ENCODE data around the gene DOK7. TPM values are rescaled to one million over a fixed set of nuclear protein-coding genes. Genes with fewer than 3 reads are reported as not detected.

DOK7 gene
- total and polyA plus RNA-seq, 4 donors: 0.13 to 0.84 (median 0.46) TPM

- no peaks in the 10 kb centered on the region for H3K36me3 ChIP-seq (ENCODE audit: control insufficient read depth in 4 of 4, insufficient read depth in 3 of 4, low read depth in 1 of 4, low read length in 3 of 4)
- no peaks in the 10 kb centered on the region for H3K9me3 ChIP-seq (ENCODE audit: control insufficient read depth in 4 of 4, low read length in 3 of 4)
- no peak for DNase-seq (ENCODE audit: low spot score)
- no peaks in the 10 kb centered on the region for H3K4me1 ChIP-seq (ENCODE audit: control insufficient read depth in 4 of 4, insufficient read depth in 4 of 4, low read length in 3 of 4)
- H3K9ac ChIP-seq (ENCODE audit: low read depth in 1 of 2, low read length in 2 of 2): no peak overlapping the region
- 83% methylated on average over 25 of the region's 25 CpGs for WGBS
- H3K27ac ChIP-seq (ENCODE audit: low read depth in 1 of 2, low read length in 2 of 2): no peak overlapping the region
- TF ChIP-seq TAF1 (conservative IDR thresholded peaks at IDR 0.05) (no peak), NR2F2 (IDR thresholded peaks at IDR 0.05) (no peak), MAX (IDR thresholded peaks at IDR 0.05) (no peak), HNF4G (IDR thresholded peaks at IDR 0.05) (no peak), FOXA1 (IDR thresholded peaks at IDR 0.05) (no peak), HNF4A (conservative IDR thresholded peaks at IDR 0.05) (no peak), YY1 (IDR thresholded peaks at IDR 0.05) (no peak), GABPA (IDR thresholded peaks at IDR 0.05 in 1 of 2, conservative IDR thresholded peaks at IDR 0.05 in 1 of 2) (no peak), FOXA2 (IDR thresholded peaks at IDR 0.05) (no peak), RAD21 (IDR thresholded peaks at IDR 0.05) (no peak)
- TF ChIP-seq, protein P1, sequence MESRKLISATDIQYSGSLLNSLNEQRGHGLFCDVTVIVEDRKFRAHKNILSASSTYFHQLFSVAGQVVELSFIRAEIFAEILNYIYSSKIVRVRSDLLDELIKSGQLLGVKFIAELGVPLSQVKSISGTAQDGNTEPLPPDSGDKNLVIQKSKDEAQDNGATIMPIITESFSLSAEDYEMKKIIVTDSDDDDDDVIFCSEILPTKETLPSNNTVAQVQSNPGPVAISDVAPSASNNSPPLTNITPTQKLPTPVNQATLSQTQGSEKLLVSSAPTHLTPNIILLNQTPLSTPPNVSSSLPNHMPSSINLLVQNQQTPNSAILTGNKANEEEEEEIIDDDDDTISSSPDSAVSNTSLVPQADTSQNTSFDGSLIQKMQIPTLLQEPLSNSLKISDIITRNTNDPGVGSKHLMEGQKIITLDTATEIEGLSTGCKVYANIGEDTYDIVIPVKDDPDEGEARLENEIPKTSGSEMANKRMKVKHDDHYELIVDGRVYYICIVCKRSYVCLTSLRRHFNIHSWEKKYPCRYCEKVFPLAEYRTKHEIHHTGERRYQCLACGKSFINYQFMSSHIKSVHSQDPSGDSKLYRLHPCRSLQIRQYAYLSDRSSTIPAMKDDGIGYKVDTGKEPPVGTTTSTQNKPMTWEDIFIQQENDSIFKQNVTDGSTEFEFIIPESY (IDR thresholded peaks at IDR 0.05): no peak
- H3K4me3 ChIP-seq (ENCODE audit: low read depth in 1 of 3, low read length in 3 of 3): no peak overlapping the region
- H3K27me3 ChIP-seq (ENCODE audit: control insufficient read depth in 4 of 4, insufficient read depth in 4 of 4, low read length in 3 of 4): no peaks in the 10 kb centered on the region
These were observed 23.7 kb downstream of the DOK7 start for GRCh38 chr4:3486541-3487540.

GRCh38 chr4:3487861-3488260 is 24.8 kb downstream of the DOK7 start:
- WGBS: 75% methylated on average over 7 of the region's 7 CpGs
- Histone ChIP-seq H3K27ac (ENCODE audit: low read depth in 1 of 2, low read length in 2 of 2) (no peak overlapping the region), H3K4me1 (ENCODE audit: control insufficient read depth in 4 of 4, insufficient read depth in 4 of 4, low read length in 3 of 4) (no peaks in the 10 kb centered on the region), H3K36me3 (ENCODE audit: control insufficient read depth in 4 of 4, insufficient read depth in 3 of 4, low read depth in 1 of 4, low read length in 3 of 4) (no peaks in the 10 kb centered on the region), H3K4me3 (ENCODE audit: low read depth in 1 of 3, low read length in 3 of 3) (no peak overlapping the region), H3K9me3 (ENCODE audit: control insufficient read depth in 4 of 4, low read length in 3 of 4) (no peaks in the 10 kb centered on the region), H3K9ac (ENCODE audit: low read depth in 1 of 2, low read length in 2 of 2) (no peak overlapping the region), H3K27me3 (ENCODE audit: control insufficient read depth in 4 of 4, insufficient read depth in 4 of 4, low read length in 3 of 4) (no peaks in the 10 kb centered on the region)
- no peak for DNase-seq (ENCODE audit: low spot score)
- TF ChIP-seq GABPA (IDR thresholded peaks at IDR 0.05 in 1 of 2, conservative IDR thresholded peaks at IDR 0.05 in 1 of 2): no peak
- no peak for TF ChIP-seq TAF1 (conservative IDR thresholded peaks at IDR 0.05)
- TF ChIP-seq NR2F2 (IDR thresholded peaks at IDR 0.05): no peak
- TF ChIP-seq, protein P1 (IDR thresholded peaks at IDR 0.05): no peak
- TF ChIP-seq FOXA2 (IDR thresholded peaks at IDR 0.05): no peak
- TF ChIP-seq YY1 (IDR thresholded peaks at IDR 0.05): no peak
- no peak for TF ChIP-seq FOXA1 (IDR thresholded peaks at IDR 0.05)
- TF ChIP-seq, protein P2, sequence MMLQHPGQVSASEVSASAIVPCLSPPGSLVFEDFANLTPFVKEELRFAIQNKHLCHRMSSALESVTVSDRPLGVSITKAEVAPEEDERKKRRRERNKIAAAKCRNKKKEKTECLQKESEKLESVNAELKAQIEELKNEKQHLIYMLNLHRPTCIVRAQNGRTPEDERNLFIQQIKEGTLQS (IDR thresholded peaks at IDR 0.05): no peak
- no peak for TF ChIP-seq SP1 (IDR thresholded peaks at IDR 0.05)
- no peak for TF ChIP-seq RXRA (IDR thresholded peaks at IDR 0.05)
- no peak for TF ChIP-seq HNF4A (conservative IDR thresholded peaks at IDR 0.05)
